H9 (cell line): ENCODE results near the gene MICAL2. TPM values are rescaled to one million over a fixed set of nuclear protein-coding genes. Genes with fewer than 3 reads are reported as not detected.

Experiments
- DNase-seq: peaks from one replicate; pipeline ENCODE4 v3.0.0-alpha.2; 2017
- H2AFZ ChIP-seq: one replicate; pipeline ENCODE4 v1.6.1; 2013; ENCODE audit warnings: mild to moderate bottlenecking, low read length, control low read depth, moderate library complexity
- H2AK5ac ChIP-seq: 2 replicates; pipeline ENCODE4 v1.6.1; 2013; ENCODE audit warnings: low read length, control low read depth, mixed read lengths; ENCODE audit not compliant: insufficient read length
- H2BK120ac ChIP-seq: one replicate; pipeline ENCODE4 v1.6.1; 2013; ENCODE audit warnings: low read depth, mild to moderate bottlenecking, low read length, control low read depth, inconsistent platforms; ENCODE audit not compliant: poor library complexity, severe bottlenecking
- H2BK12ac ChIP-seq: 2 replicates; pipeline ENCODE4 v1.6.1; 2013; ENCODE audit warnings: low read length, control low read depth, mixed read lengths, low read depth; ENCODE audit not compliant: insufficient read length
- H2BK15ac ChIP-seq: 2 replicates; pipeline ENCODE4 v1.6.1; 2013; ENCODE audit warnings: low read depth, low read length, control low read depth
- H2BK20ac ChIP-seq: one replicate; pipeline ENCODE4 v1.6.1; 2013; ENCODE audit warnings: low read depth, mild to moderate bottlenecking, low read length, control low read depth, inconsistent platforms; ENCODE audit not compliant: poor library complexity, severe bottlenecking
- H2BK5ac ChIP-seq: 2 replicates; pipeline ENCODE4 v1.6.1; 2013; ENCODE audit warnings: low read length, control low read depth, mixed read lengths; ENCODE audit not compliant: insufficient read length
- H3K14ac ChIP-seq: 2 replicates; pipeline ENCODE4 v1.6.1; 2013; ENCODE audit warnings: low read length, control low read depth; ENCODE audit not compliant: insufficient read depth
- H3K18ac ChIP-seq: 2 replicates; pipeline ENCODE4 v1.6.1; 2013; ENCODE audit warnings: low read depth, mild to moderate bottlenecking, mixed read lengths, low read length, control low read depth; ENCODE audit not compliant: insufficient read length
- H3K23ac ChIP-seq: 2 replicates; pipeline ENCODE4 v1.6.1; 2013; ENCODE audit warnings: low read length, control low read depth, mixed read lengths, low read depth; ENCODE audit not compliant: insufficient read length
- H3K23me2 ChIP-seq: 2 replicates; pipeline ENCODE4 v1.6.1; 2013; ENCODE audit warnings: low read depth, mild to moderate bottlenecking, mixed read lengths, low read length, control low read depth; ENCODE audit not compliant: insufficient read length, poor library complexity, severe bottlenecking
- H3K27ac ChIP-seq: 2 replicates; pipeline ENCODE4 v1.5.1; 2013; ENCODE audit warnings: low read length, control low read depth, mixed read lengths, low read depth; ENCODE audit not compliant: insufficient read length
- H3K27me3 ChIP-seq: 2 replicates; pipeline ENCODE4 v1.6.1; 2013; ENCODE audit warnings: low read length, control low read depth, inconsistent platforms; ENCODE audit not compliant: insufficient read depth
- H3K4ac ChIP-seq: 2 replicates; pipeline ENCODE4 v1.6.1; 2013; ENCODE audit warnings: low read depth, mild to moderate bottlenecking, control low read depth, inconsistent platforms, low read length, moderate library complexity
- H3K4me1 ChIP-seq: 2 replicates; pipeline ENCODE4 v1.6.1; 2013; ENCODE audit warnings: low read length, control low read depth, inconsistent platforms; ENCODE audit not compliant: insufficient read depth
- H3K4me2 ChIP-seq: 2 replicates; pipeline ENCODE4 v1.6.1; 2013; ENCODE audit warnings: low read length, control low read depth, mixed read lengths; ENCODE audit not compliant: insufficient read length, insufficient read depth
- H3K56ac ChIP-seq: 2 replicates; pipeline ENCODE4 v1.6.1; 2013; ENCODE audit warnings: low read depth, mild to moderate bottlenecking, mixed read lengths, low read length, control low read depth; ENCODE audit not compliant: insufficient read length
- H3K79me1 ChIP-seq: 2 replicates; pipeline ENCODE4 v1.6.1; 2013; ENCODE audit warnings: low read depth, mild to moderate bottlenecking, moderate library complexity, low read length, control low read depth, inconsistent platforms; ENCODE audit not compliant: insufficient read depth, poor library complexity, severe bottlenecking
- H3K79me2 ChIP-seq: 2 replicates; pipeline ENCODE4 v1.6.1; 2013; ENCODE audit warnings: low read length, control low read depth, inconsistent platforms; ENCODE audit not compliant: insufficient read depth
- H3K9ac ChIP-seq: 2 replicates; pipeline ENCODE4 v1.6.1; 2013; ENCODE audit warnings: low read length, control low read depth, mixed read lengths; ENCODE audit not compliant: insufficient read length; ENCODE audit errors: extremely low read depth
- H3K9me3 ChIP-seq: one replicate; pipeline ENCODE4 v1.6.1; 2013; ENCODE audit warnings: low read depth, low read length, inconsistent platforms; ENCODE audit not compliant: control insufficient read depth
- H3T11ph ChIP-seq: one replicate; pipeline ENCODE4 v1.6.1; 2013; ENCODE audit warnings: mild to moderate bottlenecking, low read length, control low read depth, inconsistent platforms
- H4K20me1 ChIP-seq: one replicate; pipeline ENCODE4 v1.6.1; 2013; ENCODE audit not compliant: control insufficient read depth, insufficient read length, insufficient read depth
- H4K5ac ChIP-seq: 2 replicates; pipeline ENCODE4 v1.6.1; 2013; ENCODE audit warnings: low read depth, mild to moderate bottlenecking, mixed read lengths, low read length, control low read depth; ENCODE audit not compliant: insufficient read length
- H4K8ac ChIP-seq: replicated peaks from 2 replicates; pipeline ENCODE4 v1.6.1; 2013; ENCODE audit warnings: low read length, control low read depth, mixed read lengths, low read depth; ENCODE audit not compliant: insufficient read length
- H4K91ac ChIP-seq: 2 replicates; pipeline ENCODE4 v1.6.1; 2013; ENCODE audit warnings: low read depth, mild to moderate bottlenecking, moderate library complexity, mixed read lengths, low read length, control low read depth; ENCODE audit not compliant: insufficient read length
- H3K27ac Mint-ChIP-seq, 3 experiments: 2 replicates in 2 of 3; 3 replicates in 1 of 3; pipeline ENCODE4 v1.8.0; 2020 to 2021; ENCODE audit warnings: mixed read lengths in 3 of 3, mild to moderate bottlenecking in 1 of 3, moderate library complexity in 1 of 3
- H3K27me3 Mint-ChIP-seq: 2 replicates; pipeline ENCODE4 v1.8.0; 2021; ENCODE audit warnings: low read depth, mild to moderate bottlenecking, moderate library complexity, mixed read lengths
- H3K36me3 Mint-ChIP-seq, 3 experiments: 2 replicates in 2 of 3; 3 replicates in 1 of 3; pipeline ENCODE4 v1.8.0; 2020 to 2021; ENCODE audit warnings: low read depth in 3 of 3, mixed read lengths in 3 of 3; ENCODE audit not compliant: insufficient read depth in 1 of 3
- H3K4me1 Mint-ChIP-seq, 2 experiments: 2 replicates each; pipeline ENCODE4 v1.8.0; 2020; ENCODE audit warnings: mixed read lengths in 2 of 2
- H3K4me3 Mint-ChIP-seq, 2 experiments: 2 replicates in 1 of 2; 3 replicates in 1 of 2; pipeline ENCODE4 v1.8.0; 2020 to 2021; ENCODE audit warnings: mild to moderate bottlenecking in 2 of 2, mixed read lengths in 2 of 2, moderate library complexity in 1 of 2
- H3K9me3 Mint-ChIP-seq, 2 experiments: 2 replicates in 1 of 2; 3 replicates in 1 of 2; pipeline ENCODE4 v1.8.0; 2020; ENCODE audit warnings: mild to moderate bottlenecking in 2 of 2, mixed read lengths in 2 of 2, moderate library complexity in 1 of 2
- WGBS: extraction: QIAGEN DNeasy Blood & Tissue Kit; methylation state at CpG from one replicate; pipeline ENCODE4 v1.1.7; 2013; ENCODE audit warnings: missing lambda C conversion rate, low lambda C conversion rate, mixed read lengths; ENCODE audit not compliant: insufficient read length; ENCODE audit errors: extremely low coverage; 5-methylcytosine and 5-hydroxymethylcytosine counted together
- total RNA-seq: library from RNA; stranded (reverse); gene quantifications from 2 replicates; pipeline ENCODE4 v1.2.1, GENCODE V29; 2021
- TF ChIP-seq, protein P1 (sequence below): fragments of 200-600 bp; sonication (generic); conservative IDR thresholded peaks from 3 replicates; pipeline ENCODE4 v1.8.0; 2021; ENCODE audit warnings: antibody characterized with exemption, mild to moderate bottlenecking

The MICAL2 gene
- total RNA-seq, 1 experiment from 2014 or later: 4.7 TPM

DNA sequence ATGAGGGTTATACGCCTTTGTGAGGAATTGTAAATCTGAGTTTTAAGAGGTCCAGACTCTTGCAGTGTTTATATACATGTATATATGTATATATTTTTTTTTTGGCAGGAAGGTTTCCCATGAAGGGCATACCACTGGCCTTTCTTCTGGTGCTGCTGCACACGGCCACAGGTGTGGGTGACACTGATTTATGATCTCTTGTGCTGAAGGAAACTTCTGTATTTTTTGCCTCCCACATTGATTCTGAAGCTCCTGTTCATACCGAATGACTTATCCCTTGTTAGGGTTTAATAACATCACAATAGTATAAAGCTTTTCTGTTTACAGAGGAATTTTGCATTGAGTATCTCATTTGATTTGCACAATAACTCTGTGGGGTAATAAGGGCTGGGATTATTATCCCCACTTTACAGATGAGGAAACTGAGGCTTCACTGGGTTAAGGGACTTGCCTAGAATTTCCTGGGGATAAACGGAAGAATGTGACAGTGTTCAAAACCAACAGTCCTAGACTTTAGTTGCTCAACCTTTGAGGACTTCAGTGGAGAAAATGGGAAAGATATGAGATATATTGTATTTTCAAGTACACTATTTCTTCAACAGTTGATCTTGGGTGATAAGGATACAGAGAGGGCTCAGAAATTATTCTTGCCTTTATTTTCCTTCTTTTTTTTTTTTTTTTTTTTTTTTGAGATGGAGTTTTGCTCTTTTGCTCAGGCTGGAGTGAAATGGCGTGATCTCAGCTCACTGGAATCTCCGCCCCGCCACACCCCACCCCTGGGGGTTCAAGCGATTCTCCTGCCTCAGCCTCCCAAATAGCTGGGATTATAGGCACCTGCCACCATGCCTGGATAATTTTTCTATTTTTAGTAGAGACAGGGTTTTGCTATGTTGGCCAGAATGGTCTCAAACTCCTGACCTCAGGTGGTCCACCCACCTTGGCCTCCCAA is 70.1 kb downstream of the MICAL2 start:
- H3K79me2 ChIP-seq: no peaks in the 10 kb centered on the region
- H2BK20ac ChIP-seq: no peak overlapping the region
- DNase-seq: no peak
- Mint-ChIP-seq H3K36me3 (no peaks in the 10 kb centered on the region), H3K4me3 (no peak overlapping the region), H3K27ac (no peak overlapping the region), H3K4me1 (peaks cover 7 to 15% of the 10 kb centered on the region in 2 experiments), H3K9me3 (no peaks in the 10 kb centered on the region), H3K27me3 (peaks cover 2% of the 10 kb centered on the region)
- H2BK15ac ChIP-seq: no peak overlapping the region
- no peak overlapping the region for H3K23ac ChIP-seq
- H3K56ac ChIP-seq: no peak overlapping the region
- H4K91ac ChIP-seq: no peak overlapping the region
- no peaks in the 10 kb centered on the region for H3K9me3 ChIP-seq
- H2BK5ac ChIP-seq: no peak overlapping the region
- no peak overlapping the region for H4K5ac ChIP-seq
- no peak overlapping the region for H3K9ac ChIP-seq
- no CpG with 5 or more reads among the region's 8 CpGs for WGBS
- H3K79me1 ChIP-seq: no peaks in the 10 kb centered on the region
- no peak overlapping the region for H2AK5ac ChIP-seq
- H3K27ac ChIP-seq: no peak overlapping the region
- no peak overlapping the region for H3T11ph ChIP-seq
- no peaks in the 10 kb centered on the region for H4K20me1 ChIP-seq
- no peak overlapping the region for H3K4me2 ChIP-seq
- H3K4me1 ChIP-seq: no peaks in the 10 kb centered on the region
- H3K4ac ChIP-seq: no peak overlapping the region
- no peak overlapping the region for H3K18ac ChIP-seq
- TF ChIP-seq, protein P1, sequence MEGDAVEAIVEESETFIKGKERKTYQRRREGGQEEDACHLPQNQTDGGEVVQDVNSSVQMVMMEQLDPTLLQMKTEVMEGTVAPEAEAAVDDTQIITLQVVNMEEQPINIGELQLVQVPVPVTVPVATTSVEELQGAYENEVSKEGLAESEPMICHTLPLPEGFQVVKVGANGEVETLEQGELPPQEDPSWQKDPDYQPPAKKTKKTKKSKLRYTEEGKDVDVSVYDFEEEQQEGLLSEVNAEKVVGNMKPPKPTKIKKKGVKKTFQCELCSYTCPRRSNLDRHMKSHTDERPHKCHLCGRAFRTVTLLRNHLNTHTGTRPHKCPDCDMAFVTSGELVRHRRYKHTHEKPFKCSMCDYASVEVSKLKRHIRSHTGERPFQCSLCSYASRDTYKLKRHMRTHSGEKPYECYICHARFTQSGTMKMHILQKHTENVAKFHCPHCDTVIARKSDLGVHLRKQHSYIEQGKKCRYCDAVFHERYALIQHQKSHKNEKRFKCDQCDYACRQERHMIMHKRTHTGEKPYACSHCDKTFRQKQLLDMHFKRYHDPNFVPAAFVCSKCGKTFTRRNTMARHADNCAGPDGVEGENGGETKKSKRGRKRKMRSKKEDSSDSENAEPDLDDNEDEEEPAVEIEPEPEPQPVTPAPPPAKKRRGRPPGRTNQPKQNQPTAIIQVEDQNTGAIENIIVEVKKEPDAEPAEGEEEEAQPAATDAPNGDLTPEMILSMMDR: no peak
- H2AFZ ChIP-seq: no peak overlapping the region
- H3K27me3 ChIP-seq: no peaks in the 10 kb centered on the region
- H3K23me2 ChIP-seq: no peaks in the 10 kb centered on the region
- no peak overlapping the region for H2BK12ac ChIP-seq
- H3K14ac ChIP-seq: no peak overlapping the region
- no peak overlapping the region for H4K8ac ChIP-seq
- H2BK120ac ChIP-seq: no peak overlapping the region
